Panc1 (cell line): ENCODE data around the gene NOP53. TPM values are rescaled to one million over a fixed set of nuclear protein-coding genes. Genes with fewer than 3 reads are reported as not detected.
"Not testable (repeated sequence)": the region's sequence is repeated elsewhere in the genome, so short reads cannot be mapped to it uniquely, and the experiment has no call there.

Experiments used
- ATAC-seq: fragments of 200-7000 bp; cut with Tn5 transposase; 2 replicates; pipeline ENCODE4 v1.9.1; 2020; ENCODE audit warnings: mild to moderate bottlenecking, moderate library complexity
- BruUV-seq: library from RNA; stranded (reverse); fragments of 400-500 nt; replicated peaks from 2 replicates; lab custom pipeline; 2021; lab: Mats Ljungman, UMichigan
- CTCF ChIA-PET: fragments of 300-600 bp; sonication (Branson Sonifier 250); formaldehyde crosslinking; loops from one replicate; lab custom pipeline; 2022; ENCODE audit warnings: antibody characterized with exemption; lab: Charles Lee
- POLR2A ChIA-PET: fragments of 300-600 bp; sonication (Branson Sonifier 250); formaldehyde crosslinking; loops from one replicate; lab custom pipeline; 2022; ENCODE audit warnings: antibody characterized with exemption; lab: Charles Lee
- DNase-seq: peaks from one replicate; pipeline ENCODE4 v3.0.0-alpha.2; 2010; ENCODE audit warnings: low read depth, low spot score
- H3K27ac ChIP-seq: 2 replicates; pipeline ENCODE4 v1.5.1; 2011; ENCODE audit warnings: mild to moderate bottlenecking, low read length, inconsistent platforms
- H3K27me3 ChIP-seq: fragments of 200-500 bp; sonication (Bioruptor generic); 2 replicates; pipeline ENCODE4 v1.6.0; 2014; ENCODE audit warnings: low read length, inconsistent platforms; ENCODE audit not compliant: control insufficient read depth, insufficient read depth
- H3K36me3 ChIP-seq: fragments of 200-500 bp; sonication (Bioruptor generic); 2 replicates; pipeline ENCODE4 v1.5.1; 2014; ENCODE audit warnings: inconsistent platforms, mild to moderate bottlenecking, low read length, moderate library complexity; ENCODE audit not compliant: control insufficient read depth, insufficient read depth
- H3K4me1 ChIP-seq: 2 replicates; pipeline ENCODE4 v1.5.1; 2011; ENCODE audit warnings: inconsistent platforms, mild to moderate bottlenecking, low read length, moderate library complexity; ENCODE audit not compliant: control insufficient read depth, insufficient read depth
- H3K4me3 ChIP-seq, 2 experiments: 2 replicates each; pipeline ENCODE4 v1.5.1; 2011 to 2012; ENCODE audit warnings: low read depth in 2 of 2, low read length in 2 of 2, mild to moderate bottlenecking in 2 of 2, inconsistent platforms in 1 of 2, moderate library complexity in 1 of 2
- H3K9me3 ChIP-seq: fragments of 200-500 bp; sonication (Bioruptor generic); 2 replicates; pipeline ENCODE4 v1.5.1; 2014; ENCODE audit warnings: low read depth, mild to moderate bottlenecking, inconsistent platforms, low read length, moderate library complexity; ENCODE audit not compliant: control insufficient read depth, insufficient read depth
- POLR2AphosphoS5 ChIP-seq: IDR thresholded peaks from 2 replicates; pipeline ENCODE4 v1.6.1; 2012; ENCODE audit warnings: mild to moderate bottlenecking, low read depth, low read length, moderate library complexity
- SIN3A ChIP-seq: IDR thresholded peaks from 2 replicates; pipeline ENCODE4 v1.6.1; 2012; ENCODE audit warnings: low read depth, mild to moderate bottlenecking, low read length, moderate library complexity, borderline replicate concordance; ENCODE audit not compliant: insufficient read depth
- TCF7L2 ChIP-seq: IDR thresholded peaks from 2 replicates; pipeline ENCODE4 v1.6.1; 2011; ENCODE audit warnings: mild to moderate bottlenecking, low read depth, low read length, inconsistent platforms
- in situ Hi-C: cut with HindIII; loops from 2 replicates; pipeline ENCODE4 v1.10.0; 2016; ENCODE audit warnings: low sequenced_read_pairs, low pct_unique_long_range_greater_than_20kb
- intact Hi-C: fragments of 100-400 bp; cut with micrococcal nuclease; formaldehyde crosslinking; loops from one replicate; pipeline ENCODE4 v1.10.0; 2022; ENCODE audit not compliant: unreplicated experiment
- total RNA-seq: library from RNA; stranded (reverse); gene quantifications from one replicate; pipeline ENCODE4 v1.2.1, GENCODE V29; 2021; ENCODE audit not compliant: unreplicated experiment
- TF ChIP-seq, protein P1 (sequence below): fragments of 450-650 bp; IDR thresholded peaks from 2 replicates; pipeline ENCODE4 v1.5.1; 2017; ENCODE audit warnings: mild to moderate bottlenecking
- TF ChIP-seq, protein P2 (sequence below), 2 experiments: IDR thresholded peaks; 2 replicates each; pipeline ENCODE4 v1.6.1; 2011 to 2012; ENCODE audit warnings: low read depth in 2 of 2, control low read depth in 1 of 2, low read length in 1 of 2, mild to moderate bottlenecking in 1 of 2, moderate library complexity in 1 of 2; ENCODE audit not compliant: insufficient read depth in 1 of 2

NOP53 gene
- total RNA-seq, 1 experiment from 2014 or later = 64.3 TPM

DNA sequence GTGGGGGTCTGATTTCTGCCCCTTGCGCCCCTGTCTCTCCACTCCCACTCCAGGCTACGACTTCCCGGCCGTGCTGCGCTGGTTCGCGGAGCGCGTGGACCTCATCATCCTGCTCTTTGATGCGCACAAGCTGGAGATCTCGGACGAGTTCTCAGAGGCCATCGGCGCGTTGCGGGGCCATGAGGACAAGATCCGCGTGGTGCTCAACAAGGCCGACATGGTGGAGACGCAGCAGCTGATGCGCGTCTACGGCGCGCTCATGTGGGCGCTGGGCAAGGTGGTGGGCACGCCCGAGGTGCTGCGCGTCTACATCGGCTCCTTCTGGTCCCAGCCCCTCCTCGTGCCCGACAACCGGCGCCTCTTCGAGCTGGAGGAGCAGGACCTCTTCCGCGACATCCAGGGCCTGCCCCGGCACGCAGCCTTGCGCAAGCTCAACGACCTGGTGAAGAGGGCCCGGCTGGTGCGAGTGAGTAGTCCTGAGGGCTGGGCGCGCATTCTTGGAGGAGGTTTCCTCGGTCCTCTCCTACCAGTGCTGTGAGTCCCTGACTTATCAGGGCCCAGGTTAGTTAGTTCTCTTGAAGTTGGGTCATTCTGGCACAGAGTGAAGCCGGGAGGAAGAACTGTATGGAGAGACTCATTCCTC is 19.5 kb upstream of the NOP53 start:
- no peaks in the 10 kb centered on the region for H3K9me3 ChIP-seq
- no peak for DNase-seq
- intact Hi-C loops (no loop called here), in situ Hi-C loops (no loop called here)
- no peaks in the 10 kb centered on the region for H3K36me3 ChIP-seq
- ChIA-PET POLR2A (no interaction called here), CTCF (no interaction called here)
- no peak overlapping the region for H3K4me3 ChIP-seq
- H3K4me1 ChIP-seq = peaks cover 15% of the 10 kb centered on the region
- ATAC-seq = no peak
- H3K27ac ChIP-seq = no peak overlapping the region
- H3K27me3 ChIP-seq = no peaks in the 10 kb centered on the region
- TF ChIP-seq POLR2AphosphoS5 (no peak), TCF7L2 (no peak), SIN3A (no peak)
- TF ChIP-seq, protein P1, sequence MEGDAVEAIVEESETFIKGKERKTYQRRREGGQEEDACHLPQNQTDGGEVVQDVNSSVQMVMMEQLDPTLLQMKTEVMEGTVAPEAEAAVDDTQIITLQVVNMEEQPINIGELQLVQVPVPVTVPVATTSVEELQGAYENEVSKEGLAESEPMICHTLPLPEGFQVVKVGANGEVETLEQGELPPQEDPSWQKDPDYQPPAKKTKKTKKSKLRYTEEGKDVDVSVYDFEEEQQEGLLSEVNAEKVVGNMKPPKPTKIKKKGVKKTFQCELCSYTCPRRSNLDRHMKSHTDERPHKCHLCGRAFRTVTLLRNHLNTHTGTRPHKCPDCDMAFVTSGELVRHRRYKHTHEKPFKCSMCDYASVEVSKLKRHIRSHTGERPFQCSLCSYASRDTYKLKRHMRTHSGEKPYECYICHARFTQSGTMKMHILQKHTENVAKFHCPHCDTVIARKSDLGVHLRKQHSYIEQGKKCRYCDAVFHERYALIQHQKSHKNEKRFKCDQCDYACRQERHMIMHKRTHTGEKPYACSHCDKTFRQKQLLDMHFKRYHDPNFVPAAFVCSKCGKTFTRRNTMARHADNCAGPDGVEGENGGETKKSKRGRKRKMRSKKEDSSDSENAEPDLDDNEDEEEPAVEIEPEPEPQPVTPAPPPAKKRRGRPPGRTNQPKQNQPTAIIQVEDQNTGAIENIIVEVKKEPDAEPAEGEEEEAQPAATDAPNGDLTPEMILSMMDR = no peak
- TF ChIP-seq, protein P2, sequence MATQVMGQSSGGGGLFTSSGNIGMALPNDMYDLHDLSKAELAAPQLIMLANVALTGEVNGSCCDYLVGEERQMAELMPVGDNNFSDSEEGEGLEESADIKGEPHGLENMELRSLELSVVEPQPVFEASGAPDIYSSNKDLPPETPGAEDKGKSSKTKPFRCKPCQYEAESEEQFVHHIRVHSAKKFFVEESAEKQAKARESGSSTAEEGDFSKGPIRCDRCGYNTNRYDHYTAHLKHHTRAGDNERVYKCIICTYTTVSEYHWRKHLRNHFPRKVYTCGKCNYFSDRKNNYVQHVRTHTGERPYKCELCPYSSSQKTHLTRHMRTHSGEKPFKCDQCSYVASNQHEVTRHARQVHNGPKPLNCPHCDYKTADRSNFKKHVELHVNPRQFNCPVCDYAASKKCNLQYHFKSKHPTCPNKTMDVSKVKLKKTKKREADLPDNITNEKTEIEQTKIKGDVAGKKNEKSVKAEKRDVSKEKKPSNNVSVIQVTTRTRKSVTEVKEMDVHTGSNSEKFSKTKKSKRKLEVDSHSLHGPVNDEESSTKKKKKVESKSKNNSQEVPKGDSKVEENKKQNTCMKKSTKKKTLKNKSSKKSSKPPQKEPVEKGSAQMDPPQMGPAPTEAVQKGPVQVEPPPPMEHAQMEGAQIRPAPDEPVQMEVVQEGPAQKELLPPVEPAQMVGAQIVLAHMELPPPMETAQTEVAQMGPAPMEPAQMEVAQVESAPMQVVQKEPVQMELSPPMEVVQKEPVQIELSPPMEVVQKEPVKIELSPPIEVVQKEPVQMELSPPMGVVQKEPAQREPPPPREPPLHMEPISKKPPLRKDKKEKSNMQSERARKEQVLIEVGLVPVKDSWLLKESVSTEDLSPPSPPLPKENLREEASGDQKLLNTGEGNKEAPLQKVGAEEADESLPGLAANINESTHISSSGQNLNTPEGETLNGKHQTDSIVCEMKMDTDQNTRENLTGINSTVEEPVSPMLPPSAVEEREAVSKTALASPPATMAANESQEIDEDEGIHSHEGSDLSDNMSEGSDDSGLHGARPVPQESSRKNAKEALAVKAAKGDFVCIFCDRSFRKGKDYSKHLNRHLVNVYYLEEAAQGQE (IDR thresholded peaks at IDR 0.05; ENCODE audit: insufficient read depth in 1 of 2, low read depth in 2 of 2, low read length in 1 of 2) = no peak
- no TSS peak for BruUV-seq

DNA sequence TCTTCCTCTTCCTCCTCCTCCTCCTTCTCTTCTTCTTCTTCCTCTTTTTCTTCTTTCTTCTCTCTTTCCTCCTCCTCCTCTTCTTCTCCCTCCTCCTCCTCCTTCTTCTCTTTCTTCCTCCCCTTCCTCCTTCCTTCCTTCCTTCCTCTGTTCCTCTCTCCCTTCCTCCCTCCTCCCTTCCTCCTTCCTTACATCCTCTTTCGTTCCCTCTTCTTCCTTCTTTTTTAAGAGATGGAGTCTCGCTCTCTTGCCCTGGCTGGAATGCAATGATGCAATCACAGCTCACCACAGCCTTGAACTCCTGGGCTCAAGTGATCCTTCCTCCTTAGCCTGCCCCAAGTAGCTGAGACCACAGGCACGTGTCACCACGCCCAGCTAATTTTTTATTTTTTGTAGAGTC is 18.9 kb upstream of the NOP53 start:
- Histone ChIP-seq H3K36me3 (no peaks in the 10 kb centered on the region), H3K27ac (no peak overlapping the region), H3K27me3 (no peaks in the 10 kb centered on the region), H3K9me3 (no peaks in the 10 kb centered on the region), H3K4me1 (peaks cover 15% of the 10 kb centered on the region), H3K4me3 (no peak overlapping the region)
- POLR2A ChIA-PET = no interaction called here
- intact Hi-C loops = no loop called here
- TF ChIP-seq, protein P2 (IDR thresholded peaks at IDR 0.05; ENCODE audit: insufficient read depth in 1 of 2, low read depth in 2 of 2, low read length in 1 of 2) = no peak
- no peak for TF ChIP-seq POLR2AphosphoS5
- TF ChIP-seq TCF7L2 = no peak
- TF ChIP-seq SIN3A = no peak
- ATAC-seq (no peak), DNase-seq (no peak)
- CTCF ChIA-PET = no interaction called here
- BruUV-seq = no TSS peak
- in situ Hi-C loops = no loop called here

DNA sequence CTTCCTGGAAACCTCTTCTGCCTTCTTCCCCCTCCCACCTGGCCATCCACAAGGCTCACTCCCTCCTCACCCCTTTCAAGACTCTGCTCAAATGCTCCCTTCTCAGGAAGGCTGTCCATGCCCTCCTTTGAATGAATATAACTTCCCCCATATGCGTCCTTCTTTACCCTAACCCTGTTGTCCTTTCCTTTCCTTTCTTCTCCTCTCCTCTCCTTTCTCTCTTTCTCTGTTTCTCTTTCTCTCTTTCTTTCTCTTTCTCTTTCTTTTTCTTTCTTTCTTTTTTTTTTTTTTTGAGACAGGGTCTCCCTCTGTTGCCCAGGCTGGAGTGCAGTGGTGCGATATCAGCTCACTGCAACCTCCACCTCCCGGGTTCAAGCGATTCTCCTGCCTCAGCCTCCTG is 17.1 kb upstream of the NOP53 start:
- H3K9me3 ChIP-seq, intact Hi-C loops, CTCF ChIA-PET, ATAC-seq, H3K27ac ChIP-seq, H3K27me3 ChIP-seq, in situ Hi-C loops, POLR2A ChIA-PET, BruUV-seq, H3K4me3 ChIP-seq, DNase-seq, H3K36me3 ChIP-seq: not testable (repeated sequence)
- peaks cover 11% of the 10 kb centered on the region for H3K4me1 ChIP-seq
